Right lung (tissue), 10 donors: Measurements from ENCODE around the gene RAB12. TPM values are rescaled to one million over a fixed set of nuclear protein-coding genes. Genes with fewer than 3 reads are reported as not detected.
"Not testable (repeated sequence)": the region's sequence is repeated elsewhere in the genome, so short reads cannot be mapped to it uniquely, and the experiment has no call there.

Experiments
- DNase-seq, 2 donors: peaks; one replicate each; pipeline ENCODE4 v3.0.0-alpha.2; 2013
- long read RNA-seq, 8 donors: transcript quantifications; one replicate each; lab custom pipeline, GENCODE V29; 2026
- polyA plus RNA-seq, 5 donors: library from polyadenylated mRNA; unstranded; fragments of 120-200 nt; gene quantifications; one replicate each; pipeline versions ENCODE4 v1.2.1 to v1.2.3, GENCODE V29; 2013; ENCODE audit warnings: inconsistent platforms in 1 of 5, low replicate concordance in 1 of 5; ENCODE audit not compliant: insufficient read length in 5 of 5, insufficient read depth in 1 of 5

RAB12 gene
- 10 to 100 TPM; 41.6 to 55.6 (median 47.0) TPM for polyA plus RNA-seq
- long read RNA-seq, donor 1, transcript RAB12-203 (6 exons, 2,145 nt): major isoform, 22 of 147 reads
- long read RNA-seq, donor 1, partial matches to known transcripts: 125 of 147 reads
- long read RNA-seq, donor 1, other reads (novel, unspliced or antisense): 0 of 147 reads
- long read RNA-seq, donor 2, transcript RAB12-203 (6 exons, 2,145 nt): major isoform, 6 of 6 reads
- long read RNA-seq, donor 2, partial matches to known transcripts: 0 of 6 reads
- long read RNA-seq, donor 2, other reads (novel, unspliced or antisense): 0 of 6 reads
- long read RNA-seq, donor 3, transcript RAB12-203 (6 exons, 2,145 nt): major isoform, 7 of 7 reads
- long read RNA-seq, donor 3, partial matches to known transcripts: 0 of 7 reads
- long read RNA-seq, donor 3, other reads (novel, unspliced or antisense): 0 of 7 reads
- long read RNA-seq, donor 4, transcript RAB12-203 (6 exons, 2,145 nt): major isoform, 8 of 8 reads
- long read RNA-seq, donor 4, partial matches to known transcripts: 0 of 8 reads
- long read RNA-seq, donor 4, other reads (novel, unspliced or antisense): 0 of 8 reads
- long read RNA-seq, donor 5, transcript RAB12-203 (6 exons, 2,145 nt): major isoform, 13 of 25 reads
- long read RNA-seq, donor 5, partial matches to known transcripts: 12 of 25 reads
- long read RNA-seq, donor 5, other reads (novel, unspliced or antisense): 0 of 25 reads
- long read RNA-seq, donor 6, transcript RAB12-203 (6 exons, 2,145 nt): major isoform, 11 of 106 reads
- long read RNA-seq, donor 6, partial matches to known transcripts: 95 of 106 reads
- long read RNA-seq, donor 6, other reads (novel, unspliced or antisense): 0 of 106 reads
- long read RNA-seq, donor 7, transcript RAB12-203 (6 exons, 2,145 nt): major isoform, 8 of 9 reads
- long read RNA-seq, donor 7, partial matches to known transcripts: 0 of 9 reads
- long read RNA-seq, donor 7, other reads (novel, unspliced or antisense): 0 of 9 reads
- long read RNA-seq, donor 8, partial matches to known transcripts: 0 of 1 reads
- long read RNA-seq, donor 8, other reads (novel, unspliced or antisense): 0 of 1 reads

DNA sequence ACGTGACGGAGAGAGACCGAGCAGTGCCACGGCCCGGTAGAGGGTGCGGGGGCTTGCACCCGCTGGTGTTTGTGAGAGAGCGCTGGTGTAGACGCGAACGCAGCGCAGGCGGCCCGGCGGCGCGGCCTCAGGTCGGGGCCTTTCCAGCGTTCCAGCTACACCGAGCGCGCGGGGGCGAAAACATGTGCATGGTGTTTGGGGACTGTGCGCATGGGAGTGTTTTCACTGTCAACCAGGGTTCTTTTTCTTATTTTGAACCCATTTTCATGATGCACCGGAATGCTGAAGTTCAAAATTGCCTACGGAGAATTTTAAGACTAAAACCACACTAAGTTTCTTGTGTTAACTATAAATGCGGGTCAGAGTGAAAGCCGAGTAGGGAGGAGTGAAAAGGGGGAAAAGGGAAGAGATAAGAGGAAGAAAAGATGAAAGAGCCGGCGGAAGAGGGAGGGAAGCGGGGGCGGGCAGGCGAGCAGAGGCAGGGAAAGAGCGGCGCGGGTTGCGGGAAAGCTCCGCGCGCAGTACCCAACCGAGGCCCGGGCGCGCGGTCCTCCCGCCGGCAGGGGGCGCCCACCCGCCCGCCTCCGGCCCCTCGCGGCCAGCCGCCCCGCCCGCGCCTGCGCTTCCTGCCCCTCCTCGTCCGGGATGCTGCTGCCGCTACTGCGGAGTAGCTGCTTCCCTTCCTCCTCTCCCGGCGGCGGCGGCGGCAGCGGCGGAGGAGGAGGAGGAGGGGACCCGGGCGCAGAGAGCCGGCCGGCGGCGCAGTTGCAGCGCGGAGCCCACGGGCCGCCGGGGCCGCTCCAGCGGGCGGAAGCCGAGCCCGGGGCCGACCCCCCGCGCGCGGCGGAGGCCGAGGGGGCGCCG, at the start of gene RAB12:
TSS of gene RAB12 (plus strand) at position 643 of the 864 bp plus-strand sequence. CDS start at position 646, 3 bp downstream.
- peak; percentile 77 to 81 for DNase-seq

GRCh38 chr18:8559612-8560186, 49.5 kb upstream of the RAB12 start:
- DNase-seq: no peak

DNA sequence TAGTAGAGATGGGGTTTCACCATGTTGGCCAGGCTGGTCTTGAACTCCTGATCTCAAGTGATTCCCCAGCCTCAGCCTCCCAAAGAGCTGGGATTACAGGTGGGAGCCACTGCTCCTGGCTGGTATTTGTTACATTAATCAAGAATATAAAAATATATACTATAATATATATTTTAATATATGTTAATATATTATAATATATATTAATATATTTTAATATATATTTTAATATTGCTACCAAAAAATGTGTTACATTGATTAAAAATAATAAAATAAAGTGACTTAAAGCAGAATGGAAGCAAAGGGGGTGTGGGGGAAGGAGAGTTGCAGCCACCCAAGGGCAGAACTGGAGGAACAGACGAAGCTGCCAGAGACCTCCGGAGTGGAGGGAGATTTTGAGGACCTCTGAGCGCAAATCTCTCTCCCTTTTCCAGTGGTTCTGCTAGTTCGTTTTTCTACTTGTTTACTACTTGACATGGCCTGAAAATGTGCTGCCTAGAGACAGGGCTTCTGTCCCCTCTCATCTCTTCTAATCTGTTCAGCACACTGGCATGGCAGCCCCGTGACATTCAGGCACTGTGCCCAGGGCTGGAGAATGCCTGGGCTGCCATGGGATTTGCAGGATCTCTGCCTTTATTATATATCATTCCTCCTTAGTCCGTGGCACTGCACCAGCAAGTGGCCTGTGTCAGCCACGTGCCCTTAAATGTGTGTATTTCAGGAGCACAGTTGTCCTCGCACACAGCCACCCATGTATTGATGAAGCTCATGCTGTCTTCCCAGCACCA, 47.9 kb upstream of the RAB12 start:
- DNase-seq: no peak

- DNase-seq: no peak
These were observed 47.2 kb upstream of the RAB12 start for GRCh38 chr18:8562070-8562469.

- no peak for DNase-seq
These were observed 46.3 kb upstream of the RAB12 start for GRCh38 chr18:8562919-8563318.

GRCh38 chr18:8571399-8571798, 37.8 kb upstream of the RAB12 start:
- DNase-seq: no peak

DNA sequence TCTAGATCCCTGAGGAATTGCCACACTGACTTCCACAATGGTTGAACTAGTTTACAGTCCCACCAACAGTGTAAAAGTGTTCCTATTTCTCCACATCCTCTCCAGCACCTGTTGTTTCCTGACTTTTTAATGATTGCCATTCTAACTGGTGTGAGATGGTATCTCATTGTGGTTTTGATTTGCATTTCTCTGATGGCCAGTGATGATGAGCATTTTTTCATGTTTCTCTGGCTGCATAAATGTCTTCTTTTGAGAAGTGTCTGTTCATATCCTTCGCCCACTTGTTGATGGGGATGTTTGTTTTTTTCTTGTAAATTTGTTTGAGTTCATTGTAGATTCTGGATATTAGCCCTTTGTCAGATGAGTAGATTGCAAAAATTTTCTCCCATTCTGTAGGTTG, 35.5 kb upstream of the RAB12 start:
- DNase-seq: not testable (repeated sequence)

GRCh38 chr18:8584798-8585197, 24.4 kb upstream of the RAB12 start:
- no peak for DNase-seq

- no peak for DNase-seq
These were observed 22.3 kb upstream of the RAB12 start for GRCh38 chr18:8586941-8587340.

DNA sequence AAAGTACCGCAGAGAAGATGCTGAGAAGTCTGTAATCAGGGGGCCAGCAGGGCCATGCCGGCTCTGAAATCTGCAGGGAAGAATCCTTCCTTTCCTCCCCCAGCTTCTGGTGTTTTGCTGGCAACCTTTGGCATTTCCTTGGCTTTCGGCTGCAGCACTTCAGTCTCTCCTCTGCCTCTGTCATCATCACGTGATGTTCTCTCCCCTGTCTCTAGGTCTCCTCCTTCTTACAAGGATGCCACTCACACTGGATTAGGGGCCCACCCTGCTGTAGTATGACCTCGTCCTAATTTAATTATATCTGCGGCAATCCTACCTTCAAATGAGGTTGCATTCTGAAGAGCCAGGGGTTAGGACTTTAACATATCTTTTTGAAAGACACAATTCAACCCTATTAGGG, 13.8 kb upstream of the RAB12 start:
- DNase-seq: no peak

- DNase-seq: no peak
These were observed 7.8 kb upstream of the RAB12 start for GRCh38 chr18:8601277-8602032.

DNA sequence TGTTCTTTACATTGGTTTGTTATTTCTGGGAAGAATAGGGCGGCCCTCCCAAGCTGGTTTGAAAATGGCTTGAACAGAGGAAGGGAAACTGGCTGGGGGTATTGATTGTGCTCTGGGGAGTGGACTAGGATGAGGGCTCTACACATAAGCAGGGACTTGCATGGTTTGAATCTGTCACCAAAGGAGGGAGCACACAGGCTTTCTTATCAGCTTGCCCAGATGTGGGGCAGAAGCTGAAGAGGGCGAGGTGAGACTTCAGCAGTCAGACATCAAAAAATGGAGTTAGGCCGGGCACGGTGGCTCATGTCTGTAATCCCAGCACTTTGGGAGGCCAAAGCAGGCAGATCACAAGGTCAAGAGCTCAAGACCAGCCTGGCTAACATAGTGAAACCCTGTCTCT, 7.2 kb upstream of the RAB12 start:
- no peak for DNase-seq

DNA sequence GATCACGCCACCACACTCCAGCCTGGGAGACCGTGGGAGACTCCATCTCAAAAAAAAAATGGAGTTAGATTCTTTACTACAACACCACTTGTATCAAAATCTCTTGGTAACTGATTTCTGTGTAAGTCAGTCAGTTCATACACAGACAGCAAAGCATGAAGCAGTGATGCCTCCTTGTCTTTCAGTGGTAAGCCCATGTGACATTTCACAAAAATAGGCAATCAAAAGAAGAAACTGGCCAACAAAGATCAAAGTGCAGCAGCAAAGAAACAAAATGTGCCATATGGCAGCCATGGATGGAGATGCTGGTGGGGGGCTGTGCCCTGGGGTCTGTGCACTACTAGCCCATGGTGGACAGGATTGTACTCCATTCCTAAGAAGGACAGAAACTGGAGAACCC, 6.7 kb upstream of the RAB12 start:
- no peak for DNase-seq

DNA sequence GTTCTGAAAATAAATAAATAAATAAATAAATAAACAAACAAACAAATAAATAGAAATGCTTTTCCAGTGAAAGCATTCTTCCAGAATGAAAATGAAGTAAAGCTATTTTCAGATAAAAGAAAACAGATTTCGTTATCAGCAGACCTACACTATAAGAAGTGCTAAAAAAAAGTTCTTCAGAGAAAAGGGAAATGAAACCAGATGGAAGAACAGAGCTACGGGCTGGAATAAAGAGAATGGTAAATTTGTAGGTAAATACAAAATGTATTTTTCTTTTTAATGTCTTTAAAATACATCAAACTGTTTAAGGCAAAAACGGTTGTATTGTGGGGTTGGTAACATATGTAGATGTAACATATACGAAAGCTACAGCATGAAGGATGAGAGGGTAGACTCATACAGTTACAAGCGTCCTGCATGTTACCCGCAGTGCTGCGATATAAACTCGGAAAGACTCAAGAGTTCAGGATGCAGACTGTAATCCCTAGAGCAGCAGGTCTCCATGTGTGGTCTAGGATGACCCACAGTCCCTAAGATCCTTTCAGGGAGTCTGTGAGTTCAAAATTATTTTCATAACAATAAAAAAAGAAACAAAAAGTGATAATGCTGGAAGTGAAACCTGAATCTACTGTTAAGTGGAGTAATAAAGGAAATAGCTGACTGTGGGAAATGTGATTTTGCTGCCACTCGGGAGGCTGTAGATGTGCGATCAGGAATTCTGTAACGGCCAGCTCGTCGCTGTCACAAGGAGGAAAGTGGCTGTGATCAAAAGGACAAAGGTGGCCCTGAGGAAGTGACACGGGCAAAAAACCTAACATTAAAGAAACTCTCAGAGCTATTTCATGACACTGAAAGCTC, 5.3 kb upstream of the RAB12 start:
- no peak for DNase-seq

DNA sequence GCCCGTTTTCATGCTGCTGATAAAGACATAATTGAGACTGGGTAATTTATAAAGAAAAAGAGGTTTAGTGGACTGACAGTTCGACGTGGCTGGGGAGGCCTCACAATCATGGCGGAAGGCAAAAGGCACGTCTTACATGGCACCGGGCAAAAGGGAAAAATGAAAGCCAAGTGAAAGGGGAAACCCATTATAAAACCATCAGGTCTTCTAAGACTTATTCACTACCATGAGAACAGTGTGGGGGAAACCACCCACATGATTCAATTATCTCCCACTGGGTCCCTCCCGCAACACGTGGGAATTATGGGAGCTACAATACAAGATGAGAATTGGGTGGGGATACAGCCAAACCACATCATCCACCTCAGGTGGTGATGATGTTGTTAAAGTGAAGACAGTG, 3.3 kb upstream of the RAB12 start:
- no peak for DNase-seq

GRCh38 chr18:8607776-8608742, 1.2 kb upstream of the RAB12 start:
- no peak for DNase-seq
